HG02763 (cell line): ENCODE measurements around the gene UVRAG.

Source experiments
- ATAC-seq: cut with Tn5 transposase; IDR thresholded peaks from one replicate; pipeline ENCODE4 v1.9.1; 2021; ENCODE audit warnings: mild to moderate bottlenecking, moderate library complexity; ENCODE audit not compliant: unreplicated experiment

UVRAG gene

DNA sequence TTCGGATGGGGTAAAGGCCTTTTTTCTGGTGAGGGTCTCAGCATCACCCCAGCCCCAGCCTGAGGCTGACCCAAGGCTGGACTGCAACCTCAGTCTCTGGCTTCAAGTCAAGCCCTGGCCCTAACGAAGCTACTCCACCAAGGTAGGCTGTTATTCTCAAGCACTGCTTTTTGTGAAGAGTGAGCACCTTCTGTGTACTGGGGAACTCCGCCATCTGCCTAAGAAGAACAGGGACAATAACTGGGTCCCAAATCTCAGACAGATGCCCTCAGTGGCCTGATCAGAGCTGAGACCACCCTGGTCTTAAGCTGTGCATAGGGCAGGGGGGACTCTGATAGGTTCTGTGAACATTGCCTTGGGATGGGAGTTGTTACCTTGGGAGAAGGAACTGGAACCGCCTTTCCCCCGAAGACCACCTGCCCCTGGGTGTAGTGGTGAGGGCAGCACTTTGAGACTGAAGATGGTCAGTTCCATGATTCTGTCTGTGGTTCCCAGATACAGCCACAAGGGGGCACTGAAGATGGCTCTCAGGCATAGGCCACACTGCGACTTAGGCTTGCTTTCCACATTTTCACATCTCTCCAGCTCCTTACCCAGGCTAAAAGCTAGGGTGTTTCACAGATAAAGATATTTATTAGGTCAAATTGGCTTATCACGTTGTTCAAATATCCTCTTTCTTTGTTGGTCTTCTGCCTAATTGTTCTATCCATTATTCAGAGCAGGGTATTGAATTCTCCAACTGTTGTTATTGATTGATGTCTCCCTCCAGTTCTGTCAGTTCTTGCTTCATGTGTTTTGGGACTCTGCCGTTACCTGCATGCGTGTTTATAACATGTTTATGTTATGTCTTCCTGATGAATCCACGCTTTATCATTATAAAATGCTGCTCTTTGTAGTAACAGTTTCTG, 11.8 kb upstream of the UVRAG start:
- ATAC-seq, result peak; percentile 54

DNA sequence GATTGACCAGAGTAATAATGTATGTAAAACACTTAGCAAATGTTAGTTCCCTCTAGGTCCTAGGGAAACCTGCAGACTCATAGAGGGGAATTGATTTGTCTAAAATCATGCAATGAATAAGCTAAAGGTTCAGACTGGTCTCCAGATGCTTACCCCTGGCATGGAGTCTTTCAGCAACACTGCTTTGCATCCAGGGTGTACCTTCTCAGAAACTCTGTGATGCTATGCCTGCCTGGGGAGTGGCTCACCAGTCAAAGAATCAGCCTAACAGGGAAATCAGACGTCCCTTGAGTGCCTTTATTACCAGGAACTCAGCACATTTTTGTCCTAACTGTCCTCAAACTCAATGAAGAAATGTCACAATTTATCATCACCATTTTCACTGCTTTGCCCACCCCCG, 5.9 kb upstream of the UVRAG start:
- ATAC-seq, result no peak

DNA sequence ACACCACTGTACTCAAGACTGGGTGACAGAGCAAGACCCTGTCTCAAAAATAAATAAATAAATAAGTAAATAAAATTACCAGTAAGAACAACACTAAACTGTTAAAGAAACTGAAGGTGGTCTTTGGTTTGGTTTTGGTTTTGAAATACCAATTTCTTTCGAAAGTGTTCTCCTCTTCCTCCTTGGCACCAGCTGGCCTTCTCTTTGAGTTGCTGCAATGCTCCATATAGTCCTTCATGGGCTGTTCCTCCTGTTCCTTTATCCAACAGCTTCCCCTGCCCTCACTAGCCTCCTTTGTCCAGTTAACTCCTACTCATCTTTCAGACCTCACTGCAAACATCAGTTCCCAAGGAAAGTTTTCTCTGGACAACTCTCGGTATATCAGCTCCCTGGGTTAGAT, 5.0 kb upstream of the UVRAG start:
- no peak for ATAC-seq

DNA sequence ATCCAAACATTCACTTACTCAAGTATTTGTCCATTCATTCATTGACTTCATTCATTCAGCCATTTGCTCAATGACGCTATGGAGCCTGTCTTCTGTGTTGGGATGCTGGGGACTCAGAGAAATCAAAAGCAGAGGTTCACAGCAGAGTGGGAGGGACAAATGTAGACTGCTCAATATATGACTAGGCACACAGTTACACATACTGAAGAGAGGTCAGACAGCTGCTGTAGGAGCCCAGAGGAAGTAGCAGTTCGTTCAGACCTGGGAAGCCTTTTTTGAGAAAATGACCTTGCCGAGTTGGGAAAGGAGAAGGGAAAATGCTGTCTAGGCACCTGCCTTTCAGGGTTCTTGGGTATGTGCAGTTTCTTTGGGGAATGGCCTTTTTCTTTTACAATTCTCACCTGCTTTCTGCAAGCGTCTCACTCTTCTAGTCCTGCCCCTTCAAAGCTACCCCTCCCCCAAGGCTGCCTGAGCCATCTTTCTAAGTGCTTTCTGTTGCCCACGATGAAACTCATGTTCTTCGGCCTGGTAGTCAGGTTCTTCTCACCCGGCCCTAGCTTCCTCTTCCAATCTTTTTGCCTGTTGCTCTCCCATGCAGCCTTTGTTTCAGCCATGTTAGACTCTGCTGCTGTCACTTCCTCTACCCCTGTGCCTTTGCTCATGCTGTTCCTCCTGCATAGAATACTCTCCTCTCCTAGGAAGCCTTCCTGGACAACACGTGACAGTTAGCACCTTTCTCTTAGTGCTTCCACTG, 4.2 kb upstream of the UVRAG start:
- no peak for ATAC-seq

DNA sequence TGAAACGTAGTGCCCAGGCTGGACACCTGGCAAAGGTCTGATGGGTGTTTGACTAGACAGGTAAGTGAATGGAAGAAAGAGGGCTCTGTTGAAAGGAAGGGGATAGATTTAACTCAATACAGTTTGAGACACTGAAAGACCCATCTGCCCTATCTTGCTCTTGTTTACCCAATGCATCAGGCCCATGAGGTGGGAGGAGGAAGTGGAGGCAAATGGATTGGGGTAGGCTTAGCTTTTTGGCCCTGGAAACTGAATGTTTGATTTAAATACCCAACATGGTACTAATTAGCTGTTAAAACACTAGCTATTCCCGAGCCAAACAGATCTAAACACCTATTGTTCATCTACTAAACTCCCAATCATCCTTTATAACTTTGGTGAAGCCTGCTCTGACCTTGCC, 3.5 kb upstream of the UVRAG start:
- no peak for ATAC-seq

DNA sequence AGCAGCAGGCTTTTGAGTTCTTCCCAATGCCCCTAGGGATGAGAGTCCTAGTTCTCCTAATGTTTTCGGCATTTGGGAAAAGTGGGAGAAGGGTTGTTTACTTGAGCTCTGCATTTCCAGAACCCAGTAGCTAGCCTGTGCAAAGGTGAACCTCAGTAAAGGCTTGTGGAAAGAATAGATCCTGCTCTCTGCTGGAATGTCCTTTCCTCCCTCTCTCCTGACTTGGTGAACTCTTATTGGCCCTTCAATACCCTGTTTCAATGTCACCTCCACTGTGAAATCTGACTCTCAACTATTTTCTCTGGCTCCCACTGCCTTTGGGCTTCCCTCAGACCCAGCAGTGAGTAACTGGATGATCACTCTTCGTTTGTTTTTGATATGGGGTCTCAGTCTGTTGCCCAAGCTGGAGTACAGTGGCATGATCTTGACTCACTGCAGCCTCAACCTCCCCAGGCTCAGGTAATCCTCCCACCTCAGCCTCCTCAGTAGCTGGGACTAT, 2.4 kb upstream of the UVRAG start:
- no peak for ATAC-seq

DNA sequence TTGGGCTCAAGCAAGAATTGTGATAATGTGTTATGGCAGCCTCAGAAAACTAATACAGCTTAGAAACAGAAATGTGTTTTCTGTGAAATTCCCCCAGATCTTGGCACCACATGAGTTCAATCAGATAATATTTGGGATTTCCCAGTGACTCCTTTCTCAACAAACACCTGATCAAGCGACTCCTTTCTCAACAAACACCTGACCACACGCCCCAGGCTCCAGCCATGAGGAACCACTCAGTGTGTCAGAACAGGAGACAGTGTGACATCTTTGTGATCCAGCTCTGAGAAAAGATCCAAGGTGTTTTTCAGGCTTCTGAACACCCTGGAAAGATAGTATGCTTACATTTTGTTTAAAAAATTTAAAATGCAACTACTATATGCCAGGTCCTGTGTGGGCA, 1.9 kb upstream of the UVRAG start:
- no peak for ATAC-seq

DNA sequence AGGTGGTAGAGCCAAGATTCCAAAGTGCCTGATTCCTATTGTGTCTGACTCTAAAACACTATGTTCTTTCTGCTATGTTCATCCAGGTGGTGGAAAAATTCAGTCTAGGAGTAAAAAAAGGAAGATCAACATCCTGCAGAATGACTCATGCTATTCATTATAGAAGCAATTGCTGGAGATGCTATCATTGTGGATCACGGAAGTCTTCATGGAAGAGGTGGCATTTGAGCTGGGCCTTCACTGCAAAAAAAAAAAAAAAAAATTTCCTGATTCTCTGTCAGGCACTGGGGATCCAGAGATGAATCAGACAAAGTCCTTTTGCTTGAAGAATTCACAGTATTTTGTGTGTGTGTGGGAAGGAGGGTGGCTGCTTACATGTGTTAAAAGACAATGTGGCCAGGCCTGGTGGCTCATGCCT, 1.4 kb upstream of the UVRAG start:
- no peak for ATAC-seq

DNA sequence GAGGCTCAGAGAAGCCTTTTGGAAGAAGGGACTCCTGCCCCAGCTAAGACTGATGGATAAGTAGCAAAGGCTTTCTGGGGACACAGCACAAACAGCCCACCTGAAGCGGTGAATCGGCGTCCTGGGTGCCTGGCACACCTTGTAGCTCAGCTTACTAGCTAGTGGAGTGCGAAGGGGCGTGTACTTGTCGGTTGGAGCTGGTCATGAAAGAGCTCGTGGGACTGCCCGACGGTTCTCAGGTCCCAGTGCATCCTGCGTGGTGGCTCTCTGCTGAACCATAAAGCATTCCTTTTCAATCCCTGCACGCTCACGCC, 690 bp upstream of the UVRAG start:
- peak; percentile 26 for ATAC-seq

DNA sequence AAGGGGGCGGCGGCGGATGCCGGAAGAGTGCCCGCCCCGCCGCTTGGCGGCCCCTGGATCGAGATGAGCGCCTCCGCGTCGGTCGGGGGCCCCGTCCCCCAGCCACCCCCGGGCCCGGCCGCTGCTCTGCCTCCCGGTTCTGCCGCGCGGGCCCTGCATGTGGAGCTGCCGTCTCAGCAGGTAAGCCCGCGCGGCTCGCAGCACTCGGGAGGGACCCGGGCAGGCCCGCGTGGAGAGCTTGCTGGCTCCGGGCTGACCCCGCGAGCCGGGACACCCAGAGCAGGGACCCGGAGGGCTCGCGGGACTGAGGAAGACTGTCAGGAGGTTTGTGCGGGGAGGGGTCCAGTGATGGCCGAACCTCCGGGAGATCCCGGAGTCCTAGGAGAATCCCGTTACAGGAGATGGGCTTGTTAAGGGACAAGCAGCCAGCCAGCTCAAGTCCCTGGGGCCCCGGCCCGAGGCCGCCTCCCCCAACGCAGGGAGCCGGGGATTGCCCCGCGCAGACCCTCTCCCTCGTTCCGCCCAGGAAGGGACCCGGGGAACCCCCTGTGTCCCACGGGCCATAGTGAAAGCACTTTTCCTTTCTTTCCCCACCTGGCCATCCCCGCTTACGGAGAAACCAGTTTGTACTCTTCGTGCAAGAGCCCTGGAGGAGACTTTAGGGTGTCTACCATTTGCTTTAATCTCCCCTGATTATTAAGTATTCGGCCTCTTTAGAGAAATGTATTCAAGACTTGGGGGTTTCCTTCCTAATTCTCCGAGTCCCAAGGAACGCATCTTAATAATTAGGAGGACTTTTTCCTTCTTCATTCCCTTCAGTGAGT, 547 bp downstream of the UVRAG start:
- ATAC-seq, result peak; percentile 18

DNA sequence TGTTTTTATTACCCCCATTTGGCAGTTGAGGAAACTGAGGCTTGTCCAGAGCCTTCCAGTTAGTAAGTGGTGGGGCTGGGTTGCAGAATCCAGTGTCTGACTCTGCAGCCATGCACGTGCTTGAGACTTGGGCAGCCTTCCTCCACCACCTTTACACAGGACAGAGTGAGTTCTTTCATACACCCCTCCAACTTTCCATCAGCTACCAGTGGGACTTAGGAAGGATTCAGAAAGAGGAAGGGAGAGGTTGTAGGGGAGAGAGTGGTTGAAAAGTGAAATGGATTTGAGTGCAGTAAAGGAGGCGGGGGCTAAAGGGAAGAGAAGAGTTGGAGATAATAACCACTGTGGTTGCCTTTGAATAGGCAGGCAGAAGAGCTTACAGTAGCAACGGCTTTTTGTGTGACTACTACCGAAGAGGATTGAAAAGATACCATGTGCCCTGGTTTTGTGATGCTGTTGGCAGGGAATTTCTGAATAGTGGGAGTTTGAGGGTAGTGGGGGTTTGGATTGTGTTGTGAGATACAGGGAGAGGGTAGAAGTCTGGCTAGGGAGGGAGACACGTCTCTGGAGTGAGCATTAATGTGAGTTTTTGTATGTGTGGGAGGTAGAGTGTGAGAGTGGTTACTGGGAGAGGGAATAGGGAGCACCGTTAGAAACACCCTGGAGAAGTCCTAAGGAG, 1.7 kb downstream of the UVRAG start:
- no peak for ATAC-seq

DNA sequence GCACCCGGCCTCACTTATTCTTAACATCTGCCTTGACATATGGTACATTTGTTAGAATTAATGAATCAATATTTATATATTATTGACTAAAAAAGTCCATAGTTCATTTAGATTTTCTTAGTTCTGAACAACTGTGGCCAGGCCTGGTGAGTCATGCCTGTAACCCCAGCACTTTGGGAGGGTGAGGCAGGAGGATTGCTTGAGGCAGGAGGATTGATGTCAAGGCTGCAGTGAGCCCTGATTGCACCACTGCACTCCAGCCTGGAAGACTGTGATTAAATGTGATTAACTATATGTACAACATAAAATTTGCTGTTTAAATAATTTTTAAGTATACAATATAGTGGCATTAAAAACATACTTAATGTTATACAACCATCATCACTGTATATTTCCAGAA, 5.6 kb downstream of the UVRAG start:
- no peak for ATAC-seq

DNA sequence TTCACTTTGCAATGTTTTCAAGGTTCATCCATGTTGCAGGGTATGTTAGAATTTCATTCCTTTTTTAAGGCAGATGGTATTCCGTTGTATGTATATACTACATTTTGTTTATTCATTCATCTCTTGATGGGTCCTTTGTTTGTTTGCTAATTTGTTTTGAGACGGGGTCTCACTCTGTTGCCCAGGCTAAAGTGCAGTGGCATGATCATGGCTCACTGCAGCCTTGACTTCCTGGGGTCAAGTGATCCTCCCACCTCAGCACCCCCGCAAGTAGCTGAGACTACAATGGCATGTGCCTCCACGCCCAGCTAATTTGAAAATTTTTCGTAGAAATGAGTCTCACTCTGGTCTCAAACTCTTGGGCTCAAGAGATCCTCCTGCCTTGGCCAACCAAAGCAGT, 6.2 kb downstream of the UVRAG start:
- ATAC-seq, result no peak

DNA sequence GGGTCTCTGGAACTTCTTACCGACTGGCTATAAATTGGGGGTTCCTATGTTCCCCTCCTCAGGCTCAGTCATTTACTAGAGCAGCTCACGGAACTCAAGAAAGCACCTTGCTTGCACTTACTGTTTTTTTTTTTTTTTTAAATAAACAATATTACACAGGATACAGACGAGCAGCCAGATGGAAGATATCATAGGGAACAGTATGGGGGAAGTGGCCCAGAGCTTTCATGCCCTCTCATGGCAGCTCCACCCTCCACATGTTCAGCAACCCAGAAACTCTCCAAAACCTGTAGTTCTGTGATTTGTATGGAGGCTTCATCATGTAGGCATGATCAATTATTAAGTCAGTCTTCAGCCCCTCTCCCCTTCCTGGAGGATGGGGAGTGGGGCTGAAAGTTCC, 7.5 kb downstream of the UVRAG start:
- ATAC-seq, result no peak

DNA sequence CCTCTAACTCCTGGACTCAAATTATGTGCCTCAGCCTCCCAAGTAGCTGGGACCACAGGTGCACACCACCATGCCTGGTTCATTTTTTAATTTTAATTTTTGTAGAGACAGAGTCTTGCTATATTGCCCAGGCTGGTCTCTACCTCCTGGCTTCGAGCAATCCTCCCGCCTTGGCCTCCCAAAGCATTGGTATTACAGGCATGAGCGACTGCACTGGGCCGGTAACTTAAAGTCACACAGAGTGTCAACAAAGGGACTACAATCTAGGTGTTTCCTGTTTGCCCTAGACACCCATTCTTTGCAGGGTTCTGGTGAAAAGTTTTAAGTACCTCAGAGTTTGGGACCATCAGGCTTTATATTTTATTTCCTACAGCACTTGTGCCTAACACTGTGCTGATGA, 8.4 kb downstream of the UVRAG start:
- ATAC-seq, result no peak

DNA sequence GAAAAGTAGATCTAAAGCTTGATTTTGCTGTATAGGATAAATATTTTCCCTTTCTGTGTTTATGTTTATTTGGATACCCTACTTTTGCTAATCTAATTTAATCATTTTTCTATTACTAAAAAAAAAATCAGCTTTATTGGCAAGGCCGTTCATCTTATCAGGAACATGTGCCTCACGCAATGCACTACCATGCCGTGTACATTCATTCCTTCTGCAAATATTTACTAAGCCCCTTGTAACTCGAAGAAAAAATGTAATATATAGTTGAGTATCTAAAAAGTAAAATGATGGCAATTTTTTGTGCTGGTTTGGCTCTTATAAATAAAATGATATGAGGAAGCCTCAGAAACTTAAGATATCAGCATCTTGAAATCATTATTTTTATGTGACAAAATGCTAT, 8.9 kb downstream of the UVRAG start:
- no peak for ATAC-seq

DNA sequence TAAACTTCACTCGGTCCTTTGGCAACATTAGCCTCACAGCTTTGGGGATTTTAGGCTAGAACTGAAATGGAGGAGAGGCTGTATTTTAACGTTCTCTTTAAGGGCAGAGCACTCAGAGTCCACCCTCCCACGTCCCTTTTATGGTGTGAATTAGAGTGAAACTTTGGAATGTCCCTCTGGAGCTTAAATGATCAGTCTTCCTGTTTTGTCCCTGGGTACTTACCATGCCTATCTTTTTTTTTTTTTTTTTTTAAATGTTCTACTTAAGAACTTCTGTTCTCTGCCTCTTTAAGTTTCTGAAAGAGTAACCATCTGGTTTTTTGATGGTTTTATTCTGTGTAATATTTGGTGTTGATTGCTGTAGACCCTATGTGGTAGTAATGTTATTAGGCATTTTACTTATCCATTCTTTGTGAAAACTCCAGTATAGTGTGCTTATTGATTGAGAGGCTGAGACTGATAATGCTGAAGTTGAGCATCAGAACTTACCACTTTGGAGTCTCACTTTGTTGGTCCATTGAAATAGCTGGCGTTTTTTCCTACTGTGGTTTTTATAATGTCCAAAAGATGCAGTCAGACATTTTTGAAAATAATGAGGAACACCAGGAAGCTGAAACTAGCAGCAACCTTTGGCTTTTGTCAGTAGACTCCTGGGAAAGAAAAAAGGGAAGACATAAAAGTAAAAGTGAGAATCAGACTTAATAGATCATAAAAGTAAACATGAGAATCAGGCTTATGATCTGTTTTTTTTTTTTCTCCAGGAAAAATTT, 11.6 kb downstream of the UVRAG start:
- ATAC-seq, result no peak

DNA sequence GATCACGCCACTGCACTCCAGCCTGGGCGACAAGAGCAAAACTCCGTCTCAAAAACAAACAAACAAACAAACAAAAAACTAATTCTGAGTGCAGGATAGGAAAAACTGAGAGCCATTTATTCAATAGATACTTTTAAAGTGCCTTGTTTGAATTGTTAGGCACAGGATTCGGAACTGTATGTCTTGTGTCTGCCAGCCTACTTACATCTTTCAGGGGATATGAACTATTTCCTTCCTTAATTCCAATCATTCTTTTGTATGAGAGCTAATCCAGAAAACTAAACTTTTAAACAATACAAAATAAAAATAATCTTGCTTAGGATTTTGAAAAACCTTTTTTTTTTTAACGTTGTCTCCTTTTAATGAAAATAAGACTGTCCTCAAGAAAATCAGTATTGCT, 12.6 kb downstream of the UVRAG start:
- no peak for ATAC-seq

DNA sequence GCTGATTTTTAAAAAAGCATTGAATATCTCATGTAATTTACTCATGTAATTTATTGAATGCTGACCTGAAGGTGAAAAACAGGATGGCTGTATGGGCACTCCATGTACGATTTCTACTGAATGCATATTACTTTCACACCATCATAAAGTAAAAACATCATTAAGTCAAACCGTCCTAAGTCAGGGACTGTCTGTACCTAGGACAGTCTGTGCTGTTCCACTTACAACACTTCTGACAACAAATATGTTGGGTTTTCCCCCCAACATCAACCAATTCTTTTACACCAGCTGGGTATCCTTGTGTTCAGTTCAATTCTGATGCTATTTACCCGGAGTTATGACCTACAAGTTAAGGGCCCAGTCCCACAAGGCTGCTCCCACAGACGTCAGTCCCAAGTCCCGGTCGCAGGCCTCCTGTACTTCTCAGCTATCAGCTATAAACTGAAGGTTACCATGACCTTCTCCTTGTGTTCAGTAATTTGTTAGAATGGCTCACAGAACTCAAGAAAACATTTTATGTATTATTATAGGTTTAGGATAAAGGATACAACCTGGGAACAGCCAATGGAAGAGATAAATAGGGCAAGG, 17.0 kb downstream of the UVRAG start:
- no peak for ATAC-seq

DNA sequence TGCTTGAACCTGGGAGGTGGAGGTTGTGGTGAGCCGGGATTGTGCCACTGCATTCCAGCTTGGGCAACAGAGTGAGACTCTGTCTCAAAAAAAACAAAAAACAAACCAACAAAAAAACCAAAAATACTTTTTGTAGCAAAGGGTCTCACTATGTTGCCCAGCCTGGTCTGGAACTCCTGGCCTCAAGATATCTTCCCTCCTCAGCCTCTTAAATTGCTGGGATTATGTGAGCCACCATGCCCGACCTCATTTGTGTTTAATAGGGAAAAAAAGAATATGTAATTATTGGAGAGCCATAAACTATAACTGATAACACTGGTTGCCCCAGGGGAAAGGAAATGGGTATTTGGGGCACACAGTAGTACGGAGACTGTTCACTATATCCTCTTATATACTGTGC, 19.7 kb downstream of the UVRAG start:
- no peak for ATAC-seq
